Ammon's horn (tissue), 1 donor: ENCODE data around the gene AMOT.
A peak's percentile ranks its signal among the peaks of the same experiment; 100 is the strongest.

Source experiments
- DNase-seq: peaks from one replicate; pipeline ENCODE4 v3.0.0-alpha.2; 2016; ENCODE audit warnings: low spot score

The AMOT gene

GRCh38 chrX:112799425-112799824 lies 41.2 kb downstream of the AMOT start:
- DNase-seq: no peak

GRCh38 chrX:112798736-112799135 lies 41.9 kb downstream of the AMOT start:
- DNase-seq: no peak

GRCh38 chrX:112789931-112790330 lies 50.7 kb downstream of the AMOT start:
- DNase-seq: no peak

GRCh38 chrX:112786076-112786475 lies 54.6 kb downstream of the AMOT start:
- no peak for DNase-seq

GRCh38 chrX:112785344-112785743 lies 55.3 kb downstream of the AMOT start:
- no peak for DNase-seq

GRCh38 chrX:112784692-112785091 lies 55.9 kb downstream of the AMOT start:
- peak; percentile 56 for DNase-seq

GRCh38 chrX:112779139-112779538 lies 61.5 kb downstream of the AMOT start:
- DNase-seq: no peak

GRCh38 chrX:112774651-112775293 lies 65.9 kb downstream of the AMOT start:
- no peak for DNase-seq

- no peak for DNase-seq
These were observed 66.5 kb downstream of the AMOT start for GRCh38 chrX:112774142-112774541.

- DNase-seq: no peak
These were observed 71.6 kb downstream of the AMOT start for GRCh38 chrX:112769034-112769433.

GRCh38 chrX:112768563-112768962 lies 72.1 kb downstream of the AMOT start:
- no peak for DNase-seq

GRCh38 chrX:112766774-112767173 lies 73.9 kb downstream of the AMOT start:
- DNase-seq: no peak

- DNase-seq: peak; percentile 29
These were observed 79.1 kb downstream of the AMOT start for GRCh38 chrX:112761242-112762207.

- no peak for DNase-seq
These were observed 79.9 kb downstream of the AMOT start for GRCh38 chrX:112760697-112761096.

GRCh38 chrX:112759966-112760365 lies 80.7 kb downstream of the AMOT start:
- DNase-seq: no peak

- no peak for DNase-seq
These were observed 81.1 kb downstream of the AMOT start for GRCh38 chrX:112759512-112759911.

- DNase-seq: no peak
These were observed 82.7 kb downstream of the AMOT start for GRCh38 chrX:112757946-112758345.

- no peak for DNase-seq
These were observed 87.5 kb downstream of the AMOT start for GRCh38 chrX:112753116-112753515.

GRCh38 chrX:112751076-112751475 lies 89.6 kb downstream of the AMOT start:
- no peak for DNase-seq

- peak; percentile 9 for DNase-seq
These were observed 93.6 kb downstream of the AMOT start for GRCh38 chrX:112746812-112747595.

GRCh38 chrX:112738347-112739033 lies 102.1 kb downstream of the AMOT start:
- no peak for DNase-seq

GRCh38 chrX:112736310-112736709 lies 104.3 kb downstream of the AMOT start:
- no peak for DNase-seq
